ENCODE results near the gene MBD4.
"Not testable (repeated sequence)": the region's sequence is repeated elsewhere in the genome, so short reads cannot be mapped to it uniquely, and the experiment has no call there.

Gene MBD4

GRCh38 chr3:129429602-129430001, 10.1 kb downstream of the MBD4 start:
- no peak for DNase-seq (ENCODE audit: low spot score)

- no peak for DNase-seq (ENCODE audit: low spot score)
These were observed 10.7 kb downstream of the MBD4 start for GRCh38 chr3:129429080-129429451.

GRCh38 chr3:129428376-129429079, 11.2 kb downstream of the MBD4 start, which contains the start of gene EFCAB12:
EFCAB12 (minus strand) TSS chr3:129428636; CDS start chr3:129428488, 148 bp downstream.
- DNase-seq (ENCODE audit: low spot score): peak; percentile 85

- no peak for DNase-seq (ENCODE audit: low spot score)
These were observed 11.8 kb downstream of the MBD4 start for GRCh38 chr3:129428007-129428375.

GRCh38 chr3:129425619-129426018, 14.1 kb downstream of the MBD4 start:
- DNase-seq (ENCODE audit: low spot score): no peak

GRCh38 chr3:129425213-129425612, 14.5 kb downstream of the MBD4 start:
- DNase-seq (ENCODE audit: low spot score): no peak

- DNase-seq (ENCODE audit: low spot score): no peak
These were observed 15.4 kb downstream of the MBD4 start for GRCh38 chr3:129424185-129424841.

GRCh38 chr3:129422897-129423296, 16.9 kb downstream of the MBD4 start:
- DNase-seq (ENCODE audit: low spot score): no peak

- no peak for DNase-seq (ENCODE audit: low spot score)
These were observed 17.6 kb downstream of the MBD4 start for GRCh38 chr3:129421988-129422745.

- DNase-seq (ENCODE audit: low spot score): no peak
These were observed 18.4 kb downstream of the MBD4 start for GRCh38 chr3:129421236-129421883.

- DNase-seq (ENCODE audit: low spot score): no peak
These were observed 20.3 kb downstream of the MBD4 start for GRCh38 chr3:129419476-129419875.

- no peak for DNase-seq (ENCODE audit: low spot score)
These were observed 21.4 kb downstream of the MBD4 start for GRCh38 chr3:129418041-129418973.

GRCh38 chr3:129417326-129417725, 22.4 kb downstream of the MBD4 start:
- DNase-seq (ENCODE audit: low spot score): no peak

GRCh38 chr3:129416415-129416814, 23.3 kb downstream of the MBD4 start:
- DNase-seq (ENCODE audit: low spot score): no peak

GRCh38 chr3:129415830-129416229, 23.9 kb downstream of the MBD4 start:
- DNase-seq (ENCODE audit: low spot score): no peak

GRCh38 chr3:129415378-129415777, 24.4 kb downstream of the MBD4 start:
- DNase-seq (ENCODE audit: low spot score): no peak

GRCh38 chr3:129413687-129414506, 25.9 kb downstream of the MBD4 start:
- DNase-seq (ENCODE audit: low spot score): peak; percentile 66

GRCh38 chr3:129413238-129413637, 26.5 kb downstream of the MBD4 start:
- not testable (repeated sequence) for DNase-seq (ENCODE audit: low spot score)

- DNase-seq (ENCODE audit: low spot score): no peak
These were observed 27.1 kb downstream of the MBD4 start for GRCh38 chr3:129412542-129413198.

- no peak for DNase-seq (ENCODE audit: low spot score)
These were observed 28.8 kb downstream of the MBD4 start for GRCh38 chr3:129410971-129411370.
